ENCODE results near the gene FAM78B. TPM values are rescaled to one million over a fixed set of nuclear protein-coding genes. Genes with fewer than 3 reads are reported as not detected.

The FAM78B gene
- total and polyA plus RNA-seq, 8 donors, result 0.44 to 8.0 (median 0.89) TPM; not detected in 2

GRCh38 chr1:166185526-166185925 is 18.7 kb upstream of the FAM78B start:
- H3K4me3 ChIP-seq, result no peak overlapping the region
- no peak for DNase-seq
- no peaks in the 10 kb centered on the region for H3K9me3 ChIP-seq
- 75 to 84% (median 79%) methylated on average over 4 of the region's 4 CpGs for WGBS, 5 donors
- intact Hi-C loops (cut with DNase I; ENCODE audit: low total_unique reads), result no loop called here
- H3K36me3 ChIP-seq, result no peaks in the 10 kb centered on the region
- H3K27me3 ChIP-seq, result peaks cover 0 to 12% (median 7%) of the 10 kb centered on the region in 3 donors
- TF ChIP-seq CTCF (IDR thresholded peaks at IDR 0.05) (no peak), EP300 (IDR thresholded peaks at IDR 0.05) (no peak), POLR2AphosphoS5 (IDR thresholded peaks at IDR 0.05) (no peak)
- no peaks in the 10 kb centered on the region for H3K4me1 ChIP-seq
- H3K27ac ChIP-seq, result no peak overlapping the region

GRCh38 chr1:166184897-166185296 is 18.1 kb upstream of the FAM78B start:
- no peak overlapping the region for H3K4me3 ChIP-seq
- TF ChIP-seq EP300 (IDR thresholded peaks at IDR 0.05), result no peak
- TF ChIP-seq POLR2A (IDR thresholded peaks at IDR 0.05), result no peak
- TF ChIP-seq CTCF (IDR thresholded peaks at IDR 0.05), result no peak
- H3K27ac ChIP-seq, result no peak overlapping the region
- DNase-seq, result no peak
- no peaks in the 10 kb centered on the region for H3K9me3 ChIP-seq
- peaks cover 0 to 12% (median 7%) of the 10 kb centered on the region in 3 donors for H3K27me3 ChIP-seq
- no peaks in the 10 kb centered on the region for H3K4me1 ChIP-seq
- H3K36me3 ChIP-seq, result no peaks in the 10 kb centered on the region
- 73 to 77% (median 75%) methylated on average over 6 of the region's 6 CpGs for WGBS, 5 donors
- intact Hi-C loops (cut with DNase I; ENCODE audit: low total_unique reads), result no loop called here

- no peak overlapping the region for H3K4me3 ChIP-seq
- no peak overlapping the region for H3K27ac ChIP-seq
- 45 to 84% (median 78%) methylated on average over 1 of the region's 1 CpG for WGBS, 5 donors
- no peak for TF ChIP-seq POLR2AphosphoS5 (IDR thresholded peaks at IDR 0.05)
- H3K27me3 ChIP-seq, result peaks cover 0 to 12% (median 7%) of the 10 kb centered on the region in 3 donors
- H3K36me3 ChIP-seq, result no peaks in the 10 kb centered on the region
- H3K9me3 ChIP-seq, result no peaks in the 10 kb centered on the region
- no peak for DNase-seq
- intact Hi-C loops (cut with DNase I; ENCODE audit: low total_unique reads), result no loop called here
- no peaks in the 10 kb centered on the region for H3K4me1 ChIP-seq
These were observed 17.2 kb upstream of the FAM78B start for GRCh38 chr1:166184012-166184411.

- 58 to 63% (median 61%) methylated on average over 2 of the region's 2 CpGs for WGBS, 5 donors
- DNase-seq, result no peak
- Histone ChIP-seq H3K36me3 (no peaks in the 10 kb centered on the region), H3K4me3 (no peak overlapping the region), H3K27me3 (peaks cover 0 to 12% (median 7%) of the 10 kb centered on the region in 3 donors), H3K4me1 (no peaks in the 10 kb centered on the region), H3K9me3 (no peaks in the 10 kb centered on the region), H3K27ac (no peak overlapping the region)
- intact Hi-C loops (cut with DNase I; ENCODE audit: low total_unique reads), result no loop called here
- TF ChIP-seq CTCF (IDR thresholded peaks at IDR 0.05) (no peak), POLR2AphosphoS5 (IDR thresholded peaks at IDR 0.05) (no peak), EP300 (IDR thresholded peaks at IDR 0.05) (no peak), POLR2A (IDR thresholded peaks at IDR 0.05) (no peak)
These were observed 15.5 kb upstream of the FAM78B start for GRCh38 chr1:166182281-166182680.

GRCh38 chr1:166176416-166176815 is 9.6 kb upstream of the FAM78B start:
- H3K9me3 ChIP-seq, result no peaks in the 10 kb centered on the region
- WGBS, 5 donors, result 87 to 95% (median 88%) methylated on average over 2 of the region's 2 CpGs
- DNase-seq, result no peak
- H3K4me3 ChIP-seq, result no peak overlapping the region
- intact Hi-C loops (cut with DNase I; ENCODE audit: low total_unique reads), result no loop called here
- TF ChIP-seq POLR2A (IDR thresholded peaks at IDR 0.05), result no peak
- TF ChIP-seq CTCF (IDR thresholded peaks at IDR 0.05), result no peak
- no peak for TF ChIP-seq POLR2AphosphoS5 (IDR thresholded peaks at IDR 0.05)
- no peak for TF ChIP-seq EP300 (IDR thresholded peaks at IDR 0.05)
- H3K36me3 ChIP-seq, result no peaks in the 10 kb centered on the region
- no peaks in the 10 kb centered on the region for H3K4me1 ChIP-seq
- no peak overlapping the region for H3K27ac ChIP-seq
- H3K27me3 ChIP-seq, result peaks cover 0 to 11% (median 0%) of the 10 kb centered on the region in 3 donors

Measured in stomach (tissue), 9 donors.